ENCODE data around the gene ADAMTS18. TPM values are rescaled to one million over a fixed set of nuclear protein-coding genes. Genes with fewer than 3 reads are reported as not detected.
A peak's percentile ranks its signal among the peaks of the same experiment; 100 is the strongest.

ADAMTS18 gene
- total and polyA plus RNA-seq, 2 of the 8 experiments (the other 6 are each of a cell fraction or from before 2014, with no cell fraction given): 0.05 to 0.19 TPM

DNA sequence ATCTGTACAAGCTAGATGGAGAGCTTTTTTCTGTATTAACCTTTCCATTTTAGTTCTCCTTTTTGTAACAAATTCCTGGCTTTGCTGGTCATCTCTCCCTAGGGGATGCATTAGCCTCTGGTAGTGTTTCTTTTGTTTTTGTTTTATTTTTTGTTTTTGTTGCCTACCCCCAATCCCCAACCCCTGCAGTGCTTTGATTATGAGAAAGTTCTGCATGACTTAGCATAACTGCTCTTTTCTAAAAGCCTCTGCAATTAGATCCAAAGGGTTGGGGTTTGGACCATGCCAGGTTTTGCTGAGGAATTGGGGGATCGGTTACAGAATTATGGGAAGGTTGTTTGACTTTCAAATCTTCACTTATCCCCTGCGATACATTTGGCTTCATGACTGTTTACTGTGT, 98.2 kb downstream of the ADAMTS18 start (continued):
- peak; percentile 51 for TF ChIP-seq CHD7 (IDR thresholded peaks at IDR 0.05; ENCODE audit: insufficient replicate concordance, low read length)
- TF ChIP-seq TCF12 (IDR thresholded peaks at IDR 0.05; ENCODE audit: low read depth, low read length): no peak
- no peak for TF ChIP-seq TBP (IDR thresholded peaks at IDR 0.05; ENCODE audit: low read depth, low read length)
- no peak for TF ChIP-seq CBX5 (IDR thresholded peaks at IDR 0.05; ENCODE audit: low read depth, low read length)
- TF ChIP-seq CEBPB (IDR thresholded peaks at IDR 0.05; ENCODE audit: low read depth, low read length): no peak
- TF ChIP-seq BACH1 (IDR thresholded peaks at IDR 0.05; ENCODE audit: low read length): peak; percentile 61
- no peak for TF ChIP-seq CREB1 (IDR thresholded peaks at IDR 0.05)
- TF ChIP-seq SUZ12 (IDR thresholded peaks at IDR 0.05; ENCODE audit: low read length): no peak
- TF ChIP-seq KDM5A (IDR thresholded peaks at IDR 0.05; ENCODE audit: low read length): no peak
- no peak for TF ChIP-seq POLR2A (IDR thresholded peaks at IDR 0.05; ENCODE audit: control extremely low read depth in 1 of 2, low read depth in 2 of 2, low read length in 2 of 2)
- no peak for TF ChIP-seq ASH2L (IDR thresholded peaks at IDR 0.05; ENCODE audit: low read length)

All from H1 (cell line).